DND-41 (cell line): ENCODE measurements around the gene BLM.

Source experiments
- ATAC-seq: fragments of 200-7000 bp; cut with Tn5 transposase; 3 replicates; pipeline ENCODE4 v1.9.1; 2021; ENCODE audit warnings: low read depth; ENCODE audit not compliant: insufficient read depth
- DNase-seq: peaks from one replicate; pipeline ENCODE4 v3.0.0-alpha.2; 2020
- H2AFZ ChIP-seq: 2 replicates; pipeline ENCODE4 v1.6.0; 2012; ENCODE audit warnings: low read depth, low read length
- H3K27ac ChIP-seq: 2 replicates; pipeline ENCODE4 v1.5.1; 2012; ENCODE audit warnings: low read length, inconsistent platforms
- H3K27me3 ChIP-seq: fragments of 200-600 bp; sonication (generic); 2 replicates; pipeline ENCODE4 v1.6.0; 2012; ENCODE audit warnings: low read length, mild to moderate bottlenecking, inconsistent platforms; ENCODE audit not compliant: insufficient read depth, poor library complexity
- H3K36me3 ChIP-seq: 2 replicates; pipeline ENCODE4 v1.5.1; 2012; ENCODE audit warnings: low read length, inconsistent platforms; ENCODE audit not compliant: insufficient read depth
- H3K4me1 ChIP-seq: 2 replicates; pipeline ENCODE4 v1.5.1; 2012; ENCODE audit warnings: mild to moderate bottlenecking, low read length; ENCODE audit not compliant: insufficient read depth
- H3K4me2 ChIP-seq: 2 replicates; pipeline ENCODE4 v1.6.0; 2012; ENCODE audit warnings: mild to moderate bottlenecking, moderate library complexity, low read length, inconsistent platforms; ENCODE audit not compliant: insufficient read depth
- H3K4me3 ChIP-seq, 2 experiments: fragments of 200-600 bp in 1 of 2; shearing (Covaris generic) in 1 of 2; 2 replicates each; pipeline ENCODE4 v1.5.1; 2012 to 2016; ENCODE audit warnings: inconsistent platforms in 2 of 2, low read length in 2 of 2, mild to moderate bottlenecking in 2 of 2, low read depth in 1 of 2, moderate library complexity in 1 of 2
- H3K79me2 ChIP-seq: 2 replicates; pipeline ENCODE4 v1.6.0; 2012; ENCODE audit warnings: low read length, inconsistent platforms; ENCODE audit not compliant: insufficient read depth
- H3K9ac ChIP-seq: 2 replicates; pipeline ENCODE4 v1.6.0; 2012; ENCODE audit warnings: low read depth, mild to moderate bottlenecking, inconsistent platforms, low read length, moderate library complexity
- H3K9me3 ChIP-seq: 2 replicates; pipeline ENCODE4 v1.5.1; 2012; ENCODE audit warnings: low read length, moderate library complexity, mild to moderate bottlenecking, inconsistent platforms; ENCODE audit not compliant: insufficient read depth, severe bottlenecking
- H4K20me1 ChIP-seq: 2 replicates; pipeline ENCODE4 v1.6.0; 2012; ENCODE audit warnings: low read length; ENCODE audit not compliant: insufficient read depth
- EZH2 ChIP-seq: IDR thresholded peaks from 3 replicates; pipeline ENCODE4 v1.6.1; 2012; ENCODE audit warnings: borderline replicate concordance, low read depth, mild to moderate bottlenecking, moderate library complexity, low read length, inconsistent platforms; ENCODE audit not compliant: severe bottlenecking
- TF ChIP-seq, protein P1 (sequence below): IDR thresholded peaks from 2 replicates; pipeline ENCODE4 v1.5.1; 2012; ENCODE audit warnings: borderline replicate concordance, low read length, moderate library complexity, mild to moderate bottlenecking; ENCODE audit not compliant: poor library complexity, severe bottlenecking; ENCODE audit errors: extremely low read depth

BLM gene

DNA sequence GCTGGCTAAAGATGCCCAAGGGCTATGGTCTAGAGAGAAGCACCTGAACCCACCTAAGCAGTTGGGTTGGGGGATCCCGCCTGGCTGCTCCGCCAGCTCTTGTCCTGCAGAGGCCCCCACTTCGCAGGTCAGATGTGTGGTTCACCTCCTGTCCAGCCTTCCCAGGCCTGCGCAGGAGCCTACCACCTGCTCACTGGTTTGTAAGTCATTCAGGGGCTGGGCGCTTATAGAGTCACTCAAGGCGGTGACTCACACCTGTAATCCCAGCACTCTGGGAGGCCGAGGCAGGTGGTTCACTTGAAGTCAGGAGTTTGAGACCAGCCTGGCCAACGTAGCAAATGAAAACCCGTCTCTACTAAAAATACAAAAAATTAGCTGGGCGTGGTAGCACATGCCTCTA, 147.4 kb downstream of the BLM start:
- Histone ChIP-seq H3K27me3 (no peaks in the 10 kb centered on the region), H3K79me2 (no peaks in the 10 kb centered on the region), H3K9me3 (no peaks in the 10 kb centered on the region), H3K4me1 (peaks cover 9% of the 10 kb centered on the region), H2AFZ (no peak overlapping the region), H4K20me1 (no peaks in the 10 kb centered on the region), H3K4me3 (no peak overlapping the region), H3K4me2 (no peak overlapping the region), H3K9ac (no peak overlapping the region), H3K36me3 (no peaks in the 10 kb centered on the region), H3K27ac (no peak overlapping the region)
- ATAC-seq (no peak), DNase-seq (no peak)
- TF ChIP-seq EZH2: no peak
- TF ChIP-seq, protein P1, sequence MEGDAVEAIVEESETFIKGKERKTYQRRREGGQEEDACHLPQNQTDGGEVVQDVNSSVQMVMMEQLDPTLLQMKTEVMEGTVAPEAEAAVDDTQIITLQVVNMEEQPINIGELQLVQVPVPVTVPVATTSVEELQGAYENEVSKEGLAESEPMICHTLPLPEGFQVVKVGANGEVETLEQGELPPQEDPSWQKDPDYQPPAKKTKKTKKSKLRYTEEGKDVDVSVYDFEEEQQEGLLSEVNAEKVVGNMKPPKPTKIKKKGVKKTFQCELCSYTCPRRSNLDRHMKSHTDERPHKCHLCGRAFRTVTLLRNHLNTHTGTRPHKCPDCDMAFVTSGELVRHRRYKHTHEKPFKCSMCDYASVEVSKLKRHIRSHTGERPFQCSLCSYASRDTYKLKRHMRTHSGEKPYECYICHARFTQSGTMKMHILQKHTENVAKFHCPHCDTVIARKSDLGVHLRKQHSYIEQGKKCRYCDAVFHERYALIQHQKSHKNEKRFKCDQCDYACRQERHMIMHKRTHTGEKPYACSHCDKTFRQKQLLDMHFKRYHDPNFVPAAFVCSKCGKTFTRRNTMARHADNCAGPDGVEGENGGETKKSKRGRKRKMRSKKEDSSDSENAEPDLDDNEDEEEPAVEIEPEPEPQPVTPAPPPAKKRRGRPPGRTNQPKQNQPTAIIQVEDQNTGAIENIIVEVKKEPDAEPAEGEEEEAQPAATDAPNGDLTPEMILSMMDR: no peak

DNA sequence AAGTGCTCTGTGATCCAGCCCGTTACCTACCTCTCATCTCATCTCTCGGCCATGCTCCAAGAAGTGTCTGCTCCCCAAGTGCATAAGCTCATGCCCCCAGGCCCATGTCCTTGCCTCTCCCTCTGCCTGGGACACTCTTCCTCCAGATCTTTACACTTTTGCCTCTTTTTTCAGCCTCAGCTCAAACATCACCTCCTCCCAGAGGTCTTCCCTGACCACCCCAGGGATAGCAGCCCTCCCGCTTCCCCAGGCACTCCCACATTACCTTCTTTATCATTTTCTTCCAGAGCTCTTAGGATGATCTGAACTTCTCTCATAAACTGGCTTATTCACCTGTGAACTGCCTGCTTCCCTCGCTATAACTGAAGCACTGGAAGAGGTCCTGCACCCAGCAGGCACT, 148.6 kb downstream of the BLM start:
- no peak overlapping the region for H3K9ac ChIP-seq
- H3K79me2 ChIP-seq: no peaks in the 10 kb centered on the region
- no peak for ATAC-seq
- no peak overlapping the region for H2AFZ ChIP-seq
- no peaks in the 10 kb centered on the region for H3K9me3 ChIP-seq
- peaks cover 21% of the 10 kb centered on the region for H3K4me1 ChIP-seq
- no peaks in the 10 kb centered on the region for H3K27me3 ChIP-seq
- DNase-seq: no peak
- TF ChIP-seq, protein P1: no peak
- TF ChIP-seq EZH2: no peak
- H3K4me3 ChIP-seq: no peak overlapping the region
- no peak overlapping the region for H3K4me2 ChIP-seq
- no peak overlapping the region for H3K27ac ChIP-seq
- H3K36me3 ChIP-seq: no peaks in the 10 kb centered on the region
- no peaks in the 10 kb centered on the region for H4K20me1 ChIP-seq
